ENCODE measurements around the gene DDB1.

DDB1 gene

DNA sequence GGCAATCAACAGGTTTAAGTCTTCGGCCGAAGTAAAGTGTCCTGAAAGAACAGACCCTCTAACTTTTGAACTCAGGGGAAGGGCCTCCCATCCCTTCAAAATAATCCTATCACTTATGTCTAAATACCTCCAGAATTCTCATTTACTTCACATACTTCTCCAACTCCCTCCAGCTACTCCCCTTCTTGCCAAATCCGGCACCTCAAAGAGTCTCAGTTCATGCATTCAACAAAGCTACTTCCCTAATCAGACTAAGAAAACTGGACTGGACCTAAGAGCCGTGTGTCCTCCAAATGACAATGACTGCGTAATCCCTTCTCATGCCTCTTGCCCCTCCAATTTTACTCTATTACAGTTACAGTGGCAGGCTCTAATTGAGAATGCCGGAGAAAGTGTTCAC, 1.3 kb downstream of the DDB1 start:
- no peaks in the 10 kb centered on the region for H3K27me3 Mint-ChIP-seq
- DNase-seq (no peak), ATAC-seq (no peak)
- H3K4me1 Mint-ChIP-seq, result peaks cover 88% of the 10 kb centered on the region
- H3K4me3 Mint-ChIP-seq, result peak overlapping the region; percentile 98
- no peaks in the 10 kb centered on the region for H3K9me3 Mint-ChIP-seq
- peak overlapping the region; percentile 97 to 99 for H3K27ac Mint-ChIP-seq

DNA sequence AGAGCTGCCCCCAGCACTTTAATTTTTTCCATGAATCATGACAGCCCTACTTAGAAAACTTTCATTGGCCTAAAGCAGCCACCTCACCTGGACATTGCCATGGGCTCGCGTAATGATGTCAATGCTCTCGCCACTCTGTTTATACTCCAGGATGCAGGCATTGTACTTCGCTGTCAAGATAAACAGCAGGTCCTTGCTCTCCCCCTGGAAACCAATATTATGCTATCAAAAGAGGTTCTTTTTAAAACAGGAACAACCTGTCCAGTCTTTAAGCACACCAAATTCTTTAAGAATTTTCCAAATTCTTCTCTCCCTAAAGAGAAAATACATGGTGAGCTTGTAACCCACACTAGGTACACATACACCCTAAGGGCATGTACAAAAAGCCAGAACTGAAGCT, 3.0 kb downstream of the DDB1 start:
- ATAC-seq (no peak), DNase-seq (no peak)
- Mint-ChIP-seq H3K9me3 (no peaks in the 10 kb centered on the region), H3K4me1 (peaks cover 75% of the 10 kb centered on the region), H3K4me3 (no peak overlapping the region), H3K27me3 (no peaks in the 10 kb centered on the region), H3K27ac (peak overlapping the region in 1 of 2 donors; percentile 42)

DNA sequence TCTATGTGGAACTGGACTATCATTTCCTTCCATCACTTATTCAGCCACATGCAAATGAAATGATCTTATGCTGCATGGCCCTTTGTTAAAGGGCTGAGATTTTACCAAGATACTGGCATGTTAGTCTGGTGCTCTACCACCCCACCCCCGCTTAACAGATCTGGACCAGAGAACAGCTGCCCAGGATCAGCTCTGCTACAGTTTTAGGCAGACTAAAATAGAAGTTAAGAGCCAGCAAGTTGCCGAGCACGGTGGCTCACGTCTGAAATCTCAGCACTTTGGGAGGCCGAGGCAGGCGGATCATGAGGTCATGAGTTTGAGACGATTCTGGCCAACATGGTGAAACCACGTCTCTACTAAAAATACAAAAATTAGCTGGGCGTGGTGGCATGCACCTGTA, 4.6 kb downstream of the DDB1 start:
- no peaks in the 10 kb centered on the region for H3K9me3 Mint-ChIP-seq
- H3K4me3 Mint-ChIP-seq, result no peak overlapping the region
- no peak for DNase-seq
- H3K27me3 Mint-ChIP-seq, result no peaks in the 10 kb centered on the region
- ATAC-seq, result no peak
- peaks cover 60% of the 10 kb centered on the region for H3K4me1 Mint-ChIP-seq
- peak overlapping the region in 1 of 2 donors; percentile 71 for H3K27ac Mint-ChIP-seq

DNA sequence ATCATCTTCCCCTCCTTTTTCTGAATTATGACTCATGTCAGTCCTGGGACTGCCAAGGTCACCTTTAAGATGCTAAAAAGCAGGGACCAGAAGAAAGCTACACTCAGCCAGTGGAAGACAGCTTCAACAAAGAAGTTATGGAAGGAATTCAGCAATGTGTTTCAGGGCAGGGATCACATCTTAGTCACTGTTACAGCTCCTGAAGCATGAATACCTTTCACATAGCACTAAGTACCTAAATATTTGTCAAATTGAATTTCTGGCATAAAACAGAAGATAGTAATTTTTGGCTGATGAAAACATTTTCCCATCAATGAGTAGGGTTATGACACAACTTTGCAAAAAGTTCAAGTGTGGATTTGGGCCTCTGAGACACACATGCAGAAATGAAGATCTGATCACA, 5.2 kb downstream of the DDB1 start:
- no peak for ATAC-seq
- Mint-ChIP-seq H3K4me1 (peaks cover 57% of the 10 kb centered on the region), H3K9me3 (no peaks in the 10 kb centered on the region), H3K27ac (peak overlapping the region; percentile 70 to 72), H3K27me3 (no peaks in the 10 kb centered on the region), H3K4me3 (no peak overlapping the region)
- no peak for DNase-seq

DNA sequence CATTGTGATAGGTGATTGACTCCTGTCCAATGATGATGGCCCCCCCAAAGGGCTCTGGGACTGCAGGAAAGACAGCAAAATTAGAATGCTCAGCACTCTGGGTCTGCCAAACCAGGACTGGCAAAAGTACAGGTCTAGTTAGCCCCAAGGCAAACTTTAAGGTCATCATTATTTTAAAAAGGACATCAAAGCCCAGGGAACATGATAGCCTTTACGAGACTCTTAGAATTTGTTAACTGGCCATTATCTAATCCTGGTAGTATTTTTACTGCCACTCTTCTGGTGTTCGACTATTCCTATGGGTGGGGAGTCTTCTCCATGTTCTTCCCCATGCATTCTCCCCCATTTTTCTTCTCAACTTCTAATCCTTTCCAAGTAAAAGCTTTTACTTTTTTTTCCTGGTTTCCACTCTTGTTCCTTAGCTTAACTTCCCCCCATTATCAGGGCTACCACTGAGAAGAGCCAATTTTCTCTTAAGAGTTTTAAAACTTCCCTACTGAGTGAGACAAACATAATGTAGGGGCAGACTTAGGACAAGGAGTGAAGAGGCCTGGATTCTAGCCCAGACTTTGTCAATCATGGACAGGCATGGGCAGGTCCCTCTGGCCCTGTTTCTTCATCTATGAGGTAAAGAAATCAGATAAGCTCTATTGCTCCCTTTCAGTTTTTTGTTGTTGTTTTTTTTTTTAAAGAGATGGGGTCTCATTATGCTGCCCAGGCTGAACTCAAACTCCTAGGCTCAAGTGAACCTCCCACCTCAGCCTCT, 7.1 kb downstream of the DDB1 start:
- Mint-ChIP-seq H3K27ac (peak overlapping the region in 1 of 2 donors; percentile 65), H3K27me3 (no peaks in the 10 kb centered on the region), H3K4me1 (peaks cover 38% of the 10 kb centered on the region), H3K4me3 (no peak overlapping the region), H3K9me3 (no peaks in the 10 kb centered on the region)
- ATAC-seq (no peak), DNase-seq (no peak)

DNA sequence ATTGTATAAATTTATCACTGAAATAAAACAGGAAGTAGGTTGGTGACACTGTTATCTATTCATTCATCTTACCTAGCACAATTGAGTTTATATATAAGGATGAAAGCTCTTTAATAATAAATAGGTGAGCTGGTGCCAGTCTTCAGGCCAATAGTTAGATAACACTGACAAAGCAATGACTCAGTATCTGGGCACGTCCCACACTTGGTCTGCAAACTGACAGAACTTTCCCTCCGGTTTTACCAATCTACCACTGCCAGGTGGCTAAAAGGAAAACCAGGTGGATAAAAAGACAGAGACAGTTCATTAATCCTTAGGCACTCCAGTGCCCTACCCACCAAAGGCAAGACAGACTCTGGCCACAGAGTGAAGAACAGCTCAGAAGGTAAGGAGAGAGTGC, 17.6 kb downstream of the DDB1 start:
- no peaks in the 10 kb centered on the region for H3K27me3 Mint-ChIP-seq
- no peak overlapping the region for H3K27ac Mint-ChIP-seq
- ATAC-seq, result no peak
- H3K4me3 Mint-ChIP-seq, result no peak overlapping the region
- no peaks in the 10 kb centered on the region for H3K4me1 Mint-ChIP-seq
- no peak for DNase-seq
- H3K9me3 Mint-ChIP-seq, result no peaks in the 10 kb centered on the region

DNA sequence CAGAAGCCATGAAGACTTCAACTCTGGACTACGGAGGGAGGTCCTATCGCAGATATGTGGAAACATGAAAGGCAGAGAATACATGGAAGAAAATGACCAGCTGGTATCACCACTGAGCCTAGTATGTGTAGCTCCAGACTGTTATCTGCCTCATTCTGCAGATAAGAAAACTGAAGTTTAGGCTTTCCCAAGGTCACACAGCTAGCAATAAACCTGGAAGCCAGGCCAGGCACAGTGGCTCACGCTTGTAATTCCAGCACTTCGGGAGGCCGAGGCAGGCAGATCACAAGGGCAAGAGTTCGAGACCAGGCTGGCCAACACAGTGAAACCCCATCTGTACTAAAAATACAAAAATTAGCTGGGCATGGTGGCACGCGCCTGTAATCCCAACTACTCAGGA, 22.2 kb downstream of the DDB1 start:
- H3K4me1 Mint-ChIP-seq, result no peaks in the 10 kb centered on the region
- no peak for DNase-seq
- no peaks in the 10 kb centered on the region for H3K9me3 Mint-ChIP-seq
- H3K4me3 Mint-ChIP-seq, result no peak overlapping the region
- no peaks in the 10 kb centered on the region for H3K27me3 Mint-ChIP-seq
- ATAC-seq, result no peak
- no peak overlapping the region for H3K27ac Mint-ChIP-seq

DNA sequence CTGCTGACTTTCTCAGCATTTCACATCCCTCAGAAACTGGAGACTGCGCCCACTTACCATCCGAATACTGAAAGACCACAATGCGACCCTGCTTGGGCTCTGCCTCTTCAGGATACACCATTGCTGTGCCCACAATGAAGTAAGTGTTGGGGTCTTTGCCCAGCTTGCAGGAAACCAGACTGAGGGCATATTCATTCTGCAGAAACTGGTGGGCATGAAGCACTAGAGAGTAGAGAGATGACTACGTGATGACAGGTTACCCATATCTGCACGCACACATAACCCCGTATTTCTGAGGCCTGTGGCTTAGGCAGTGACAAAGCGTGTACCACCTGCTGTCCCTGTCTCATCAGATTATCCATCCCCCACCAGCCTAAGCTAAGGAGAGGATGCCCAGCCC, 23.2 kb downstream of the DDB1 start:
- H3K27me3 Mint-ChIP-seq, result no peaks in the 10 kb centered on the region
- no peaks in the 10 kb centered on the region for H3K9me3 Mint-ChIP-seq
- ATAC-seq, result peak; percentile 88
- H3K27ac Mint-ChIP-seq, result peak overlapping the region in 1 of 2 donors; percentile 67
- no peak overlapping the region for H3K4me3 Mint-ChIP-seq
- H3K4me1 Mint-ChIP-seq, result no peaks in the 10 kb centered on the region
- DNase-seq, result peak in 1 of 2 donors; percentile 53

DNA sequence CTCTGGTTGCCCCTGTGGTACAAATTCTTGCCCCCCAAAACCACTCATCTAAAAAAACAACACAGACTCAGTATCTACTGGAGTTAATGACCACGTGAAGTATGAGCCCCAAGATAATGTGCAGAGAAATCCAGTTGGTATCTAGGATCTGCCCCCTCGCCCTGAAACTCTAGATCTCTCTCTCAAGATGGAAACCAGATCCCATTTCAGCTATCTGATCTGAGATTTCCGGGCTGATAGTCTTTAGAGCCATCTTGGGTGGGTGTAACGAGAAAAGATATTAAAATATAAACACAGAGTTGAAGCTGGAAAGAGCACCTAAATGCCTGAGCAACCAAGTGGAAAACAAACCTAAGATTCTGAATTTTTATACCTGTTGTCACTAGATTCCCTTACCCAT, 23.8 kb downstream of the DDB1 start:
- ATAC-seq, result no peak
- H3K9me3 Mint-ChIP-seq, result no peaks in the 10 kb centered on the region

DNA sequence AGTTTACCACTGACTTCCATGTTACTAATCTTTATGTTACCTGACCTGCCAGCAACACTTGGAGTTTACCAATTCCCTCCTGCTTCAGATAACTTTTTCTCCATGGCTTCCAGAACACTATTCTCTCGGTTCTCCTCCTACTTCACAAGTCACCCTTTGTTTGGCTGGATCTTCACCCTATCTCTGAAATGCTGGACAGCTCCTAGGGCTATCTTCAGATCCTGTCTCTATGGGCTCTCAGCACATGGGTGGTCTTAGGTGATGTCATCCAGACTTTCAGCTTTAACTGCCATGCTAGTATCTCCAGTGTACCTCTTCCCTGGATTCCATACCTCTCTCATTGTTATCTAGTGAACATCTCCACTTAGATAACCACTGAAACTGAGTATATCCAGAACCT, 25.6 kb downstream of the DDB1 start:
- no peaks in the 10 kb centered on the region for H3K9me3 Mint-ChIP-seq
- DNase-seq (no peak), ATAC-seq (no peak)
- H3K27ac Mint-ChIP-seq, result no peak overlapping the region
- H3K27me3 Mint-ChIP-seq, result no peaks in the 10 kb centered on the region
- H3K4me1 Mint-ChIP-seq, result no peaks in the 10 kb centered on the region
- H3K4me3 Mint-ChIP-seq, result no peak overlapping the region

More for the DNA sequence above, 23.8 kb downstream of the DDB1 start:
- Mint-ChIP-seq H3K4me3 (no peak overlapping the region), H3K27me3 (no peaks in the 10 kb centered on the region), H3K4me1 (no peaks in the 10 kb centered on the region), H3K27ac (peak overlapping the region in 1 of 2 donors; percentile 63)
- DNase-seq, result no peak

DNA sequence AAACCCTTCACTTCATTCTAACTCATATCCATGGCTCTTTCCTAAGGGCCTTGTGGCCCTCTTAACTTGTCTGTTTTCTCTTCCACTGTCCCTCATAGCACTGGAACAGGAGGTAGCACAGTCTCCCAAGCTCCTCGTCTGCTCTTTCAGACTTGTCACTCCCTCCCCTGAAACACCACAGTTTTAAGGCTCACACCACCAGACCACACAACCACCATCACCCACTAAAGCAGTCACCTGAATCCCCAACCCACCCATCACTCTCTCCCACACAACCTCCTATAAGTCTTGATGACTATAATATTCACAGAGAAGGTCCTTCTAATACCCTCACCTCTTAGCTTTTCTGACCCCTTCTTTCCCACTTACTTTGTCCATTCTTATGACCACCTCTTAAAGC, 26.7 kb downstream of the DDB1 start:
- ATAC-seq (peak; percentile 52), DNase-seq (peak in 1 of 2 donors; percentile 20)
- H3K27ac Mint-ChIP-seq, result no peak overlapping the region
- no peak overlapping the region for H3K4me3 Mint-ChIP-seq
- no peaks in the 10 kb centered on the region for H3K27me3 Mint-ChIP-seq
- H3K4me1 Mint-ChIP-seq, result no peaks in the 10 kb centered on the region
- H3K9me3 Mint-ChIP-seq, result no peaks in the 10 kb centered on the region

DNA sequence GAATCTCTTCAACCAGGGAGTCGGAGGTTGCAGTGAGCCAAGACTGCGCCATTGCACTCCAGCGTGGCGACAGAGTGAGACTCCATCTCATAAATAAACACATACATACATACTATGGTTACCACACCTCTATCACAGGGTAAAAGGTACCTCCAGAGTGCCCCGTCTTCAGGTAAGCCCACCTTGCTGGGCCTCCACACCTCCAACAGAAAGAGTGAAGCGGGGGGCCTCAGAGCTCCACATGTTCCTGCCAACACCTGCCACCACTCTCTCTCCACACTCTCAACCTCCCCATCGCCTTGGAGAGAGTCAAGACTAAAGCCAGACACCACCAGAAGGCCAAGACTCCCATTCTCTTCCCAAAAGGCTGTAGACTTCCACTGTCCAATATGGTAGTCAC, 27.5 kb downstream of the DDB1 start:
- Mint-ChIP-seq H3K27ac (no peak overlapping the region), H3K4me3 (no peak overlapping the region), H3K4me1 (peaks cover 3% of the 10 kb centered on the region), H3K27me3 (no peaks in the 10 kb centered on the region), H3K9me3 (no peaks in the 10 kb centered on the region)
- DNase-seq, result no peak
- no peak for ATAC-seq

DNA sequence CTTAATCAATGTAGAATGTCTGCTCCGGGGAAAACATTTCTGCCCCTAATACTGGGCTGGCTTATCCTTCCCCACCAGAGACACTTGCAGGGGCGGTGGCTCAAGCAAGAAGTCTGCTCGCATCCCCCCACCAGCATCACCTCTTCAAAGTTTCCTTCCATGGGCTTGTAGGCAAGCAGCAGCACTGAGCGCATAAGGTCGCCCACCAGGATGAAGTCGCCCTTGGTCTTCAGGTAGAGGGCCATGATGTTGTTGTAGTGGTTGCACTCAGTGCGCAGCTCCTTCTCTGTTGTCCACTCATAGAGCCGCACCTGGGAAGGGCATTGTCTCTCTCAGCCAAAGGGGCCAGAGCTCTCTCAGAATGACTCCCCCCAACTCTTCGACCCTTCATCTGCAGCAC, 29.2 kb downstream of the DDB1 start:
- Mint-ChIP-seq H3K4me3 (no peak overlapping the region), H3K4me1 (peaks cover 18% of the 10 kb centered on the region), H3K27ac (no peak overlapping the region), H3K27me3 (no peaks in the 10 kb centered on the region), H3K9me3 (no peaks in the 10 kb centered on the region)
- DNase-seq, result no peak
- ATAC-seq, result no peak

DNA sequence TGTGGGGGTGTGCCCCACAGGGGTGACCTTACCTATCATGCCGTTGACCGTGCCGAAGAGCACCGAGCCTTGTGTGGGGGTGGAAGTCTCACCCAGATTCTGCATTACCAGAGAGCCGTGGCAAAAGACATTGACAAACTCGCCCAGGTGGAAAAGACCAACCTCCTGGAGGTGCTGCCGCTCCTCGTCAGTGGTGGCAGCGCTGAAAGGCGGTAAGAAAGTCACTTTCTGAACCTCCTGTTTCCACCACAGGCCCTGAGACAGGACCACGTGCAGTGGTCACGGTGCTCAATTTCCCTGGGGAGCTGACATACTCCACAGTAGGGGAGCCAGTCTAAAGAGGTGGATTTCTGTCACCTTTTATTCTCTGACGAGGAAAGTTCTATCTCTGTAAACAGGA, 30.4 kb downstream of the DDB1 start:
- no peaks in the 10 kb centered on the region for H3K9me3 Mint-ChIP-seq
- no peaks in the 10 kb centered on the region for H3K27me3 Mint-ChIP-seq
- ATAC-seq, result no peak
- no peak for DNase-seq
- H3K4me1 Mint-ChIP-seq, result peaks cover 30% of the 10 kb centered on the region
- H3K27ac Mint-ChIP-seq, result no peak overlapping the region
- H3K4me3 Mint-ChIP-seq, result no peak overlapping the region

DNA sequence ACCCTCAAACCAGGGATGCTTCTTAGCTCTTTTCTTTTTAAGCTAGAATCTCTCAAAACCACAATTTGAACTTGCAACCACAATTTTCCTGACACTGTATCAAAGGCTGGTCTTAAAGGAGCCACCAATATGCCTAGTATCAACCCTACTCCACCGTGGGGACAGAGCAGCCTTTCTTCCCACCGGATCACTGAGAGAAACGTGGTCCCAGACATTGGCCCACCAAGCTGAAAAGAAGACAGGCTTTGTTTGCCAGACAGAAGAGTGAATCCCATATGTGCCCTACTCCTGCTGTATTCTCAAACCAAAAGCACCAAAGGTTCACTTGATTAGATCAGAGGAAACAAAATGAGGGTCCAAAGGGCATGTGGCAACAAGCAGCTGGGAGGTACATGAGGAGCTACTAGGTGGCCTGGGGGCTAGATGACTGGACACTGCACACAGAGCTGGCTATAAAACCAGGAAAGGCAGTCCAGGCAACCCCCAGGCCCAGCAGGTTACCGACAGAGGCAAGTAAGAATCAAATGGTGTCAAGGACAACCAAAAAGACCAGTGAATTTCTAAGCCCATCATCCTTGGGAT, 34.2 kb downstream of the DDB1 start:
- H3K4me3 Mint-ChIP-seq, result peak overlapping the region in 1 of 2 donors; percentile 41
- DNase-seq (no peak), ATAC-seq (no peak)
- no peaks in the 10 kb centered on the region for H3K9me3 Mint-ChIP-seq
- H3K4me1 Mint-ChIP-seq, result peaks cover 42% of the 10 kb centered on the region
- peak overlapping the region; percentile 64 to 90 for H3K27ac Mint-ChIP-seq
- H3K27me3 Mint-ChIP-seq, result no peaks in the 10 kb centered on the region

DNA sequence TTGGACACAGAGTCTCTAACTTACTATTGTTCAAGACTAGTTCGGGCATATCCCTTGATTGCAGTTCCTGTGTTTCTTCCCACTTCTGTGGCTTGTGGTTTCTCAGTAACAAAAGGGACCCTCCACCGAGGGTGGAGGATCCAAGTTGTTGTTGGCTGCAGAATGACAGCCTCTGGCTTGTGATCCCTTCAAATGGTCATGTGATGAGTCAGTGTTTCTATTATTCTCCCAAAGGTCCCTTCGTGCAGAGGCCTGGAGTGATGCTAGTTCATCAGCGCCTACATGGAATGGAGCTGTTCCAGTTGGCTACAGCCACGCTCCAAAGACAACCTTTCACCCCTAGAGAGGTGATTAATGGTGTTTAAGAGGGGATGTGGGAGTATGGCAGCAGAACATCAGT, 35.2 kb downstream of the DDB1 start:
- H3K27me3 Mint-ChIP-seq, result peaks cover 1% of the 10 kb centered on the region
- peak overlapping the region in 1 of 2 donors; percentile 57 for H3K27ac Mint-ChIP-seq
- no peak for ATAC-seq
- H3K4me1 Mint-ChIP-seq, result peaks cover 50% of the 10 kb centered on the region
- peak overlapping the region; percentile 29 to 41 for H3K4me3 Mint-ChIP-seq
- no peak for DNase-seq
- H3K9me3 Mint-ChIP-seq, result no peaks in the 10 kb centered on the region

DNA sequence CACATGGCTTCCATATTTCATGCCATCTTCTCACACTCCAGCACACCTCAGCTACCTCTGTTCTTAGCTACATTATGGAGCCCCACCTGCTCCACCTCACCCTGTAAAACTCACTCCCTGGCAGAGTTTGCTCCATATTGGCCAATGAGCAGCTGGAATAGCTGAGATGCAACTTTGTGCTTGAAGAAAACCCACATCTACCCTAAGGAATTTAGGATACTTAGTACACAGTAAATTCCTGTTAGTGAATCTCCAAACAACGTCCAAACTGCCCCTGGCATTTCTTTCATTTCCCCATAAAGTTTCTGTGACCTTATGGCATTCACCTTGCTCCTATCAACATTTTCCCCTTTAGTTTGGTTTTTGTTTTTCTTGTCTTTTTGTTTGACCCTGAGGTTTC, 35.6 kb downstream of the DDB1 start:
- DNase-seq (no peak), ATAC-seq (no peak)
- Mint-ChIP-seq H3K4me1 (peaks cover 54% of the 10 kb centered on the region), H3K4me3 (peak overlapping the region; percentile 29 to 41), H3K9me3 (no peaks in the 10 kb centered on the region), H3K27me3 (peaks cover 5% of the 10 kb centered on the region), H3K27ac (peak overlapping the region in 1 of 2 donors; percentile 57)
